ENCODE results near the gene RALGAPB.
"Not testable (repeated sequence)": the region's sequence is repeated elsewhere in the genome, so short reads cannot be mapped to it uniquely, and the experiment has no call there.

RALGAPB gene

DNA sequence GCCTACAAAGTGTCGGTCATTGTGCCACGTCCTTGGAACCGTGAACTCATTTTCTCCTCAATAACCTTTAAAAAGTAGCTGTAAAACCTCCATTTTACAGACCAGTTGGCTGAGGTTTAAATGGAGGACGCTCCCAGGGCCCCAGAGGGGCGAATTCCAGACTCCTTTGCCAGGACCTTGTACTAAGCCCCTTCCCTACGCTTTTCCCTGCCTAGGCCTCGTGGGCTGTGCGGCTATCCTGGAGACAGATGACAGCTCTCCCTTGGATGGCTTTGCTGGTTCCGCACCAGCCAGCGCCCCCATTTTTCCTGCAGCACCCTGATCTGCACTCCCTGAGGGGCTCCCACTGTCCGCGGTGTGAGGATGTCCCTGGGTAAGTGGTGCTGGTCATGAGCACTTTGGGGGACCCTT is 25.4 kb upstream of the RALGAPB start:
- DNase-seq, result no peak

DNA sequence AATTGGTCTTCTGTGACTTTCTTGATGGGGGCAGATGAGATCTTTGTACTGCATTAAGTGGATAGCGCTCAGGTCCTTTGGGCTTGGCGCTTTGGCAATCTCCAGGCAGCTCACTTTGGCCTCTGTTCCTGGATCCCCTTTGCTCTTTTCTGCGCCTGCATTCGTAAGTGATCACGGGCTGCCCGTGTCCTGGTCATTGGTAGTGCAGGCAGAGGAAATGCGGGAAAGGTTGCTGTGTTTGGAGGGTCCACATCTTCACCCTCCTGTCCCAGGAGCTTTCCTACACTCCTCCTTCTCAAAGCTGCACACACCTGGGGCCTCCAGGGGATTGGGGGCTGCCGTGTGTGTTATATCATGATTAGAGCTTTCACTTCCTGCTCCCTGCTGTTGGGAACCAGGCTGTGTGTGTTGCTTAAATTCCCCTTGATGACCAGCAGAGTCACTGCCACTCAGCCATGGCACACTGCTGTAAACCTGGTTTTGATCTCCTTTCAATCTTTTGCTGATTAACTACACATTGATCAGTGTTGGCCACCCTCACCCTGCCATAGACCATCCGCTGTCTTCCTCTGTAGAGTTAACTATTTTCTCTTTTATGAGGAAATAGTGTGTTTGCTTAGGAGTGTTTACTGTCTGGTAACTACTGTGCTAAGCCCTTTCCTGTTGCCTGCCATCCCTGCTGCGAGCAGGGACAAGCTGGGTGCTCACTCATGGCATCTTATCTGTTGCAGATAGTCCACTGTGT is 24.5 kb upstream of the RALGAPB start:
- peak; percentile 26 to 35 for DNase-seq

DNA sequence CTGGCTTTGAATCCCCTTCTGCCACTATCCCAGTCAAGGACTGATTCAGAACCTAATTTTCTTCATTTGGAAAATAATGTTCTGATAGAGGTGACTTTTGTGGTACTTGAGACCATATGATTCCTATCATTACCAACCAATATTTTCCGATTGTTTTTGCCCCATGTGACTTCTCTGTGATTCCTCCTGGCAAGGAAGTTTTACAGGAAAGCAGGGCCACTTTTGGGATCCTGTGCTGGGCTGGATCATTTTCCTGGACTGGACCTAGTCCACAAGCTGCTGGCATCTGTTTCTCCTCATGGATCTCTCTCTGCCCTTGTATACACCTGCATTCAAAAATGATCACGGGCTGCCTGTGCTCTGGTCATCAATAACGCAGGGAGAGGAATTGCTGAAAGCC is 23.6 kb upstream of the RALGAPB start:
- DNase-seq, result no peak

DNA sequence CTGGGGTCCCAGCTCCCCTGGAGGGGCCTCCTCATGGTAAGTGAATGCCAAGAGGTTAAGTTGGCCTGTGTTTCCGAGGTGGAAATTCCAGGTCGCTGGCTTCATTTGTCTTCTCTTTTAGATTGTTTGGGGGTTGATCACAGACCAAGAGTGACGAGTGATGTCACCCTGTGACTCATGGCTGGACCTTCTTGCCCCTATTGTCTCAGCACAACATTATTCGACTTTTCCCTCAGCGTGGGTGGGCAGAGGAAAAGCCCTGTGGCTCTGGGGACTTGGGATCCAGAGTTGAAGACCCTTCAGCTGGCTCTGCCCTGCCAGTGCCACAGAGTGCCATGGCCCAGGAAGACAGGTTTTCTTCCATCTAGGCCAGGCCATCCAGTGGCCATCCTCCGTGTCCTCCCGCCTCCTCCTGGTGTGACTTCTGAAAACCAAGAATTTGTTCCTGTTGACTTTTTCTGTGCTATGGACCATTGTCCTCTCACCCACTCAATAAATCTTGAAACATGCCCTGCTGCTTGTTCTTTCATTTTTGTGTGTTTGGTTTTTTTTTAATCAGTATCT is 22.1 kb upstream of the RALGAPB start:
- no peak for DNase-seq

DNA sequence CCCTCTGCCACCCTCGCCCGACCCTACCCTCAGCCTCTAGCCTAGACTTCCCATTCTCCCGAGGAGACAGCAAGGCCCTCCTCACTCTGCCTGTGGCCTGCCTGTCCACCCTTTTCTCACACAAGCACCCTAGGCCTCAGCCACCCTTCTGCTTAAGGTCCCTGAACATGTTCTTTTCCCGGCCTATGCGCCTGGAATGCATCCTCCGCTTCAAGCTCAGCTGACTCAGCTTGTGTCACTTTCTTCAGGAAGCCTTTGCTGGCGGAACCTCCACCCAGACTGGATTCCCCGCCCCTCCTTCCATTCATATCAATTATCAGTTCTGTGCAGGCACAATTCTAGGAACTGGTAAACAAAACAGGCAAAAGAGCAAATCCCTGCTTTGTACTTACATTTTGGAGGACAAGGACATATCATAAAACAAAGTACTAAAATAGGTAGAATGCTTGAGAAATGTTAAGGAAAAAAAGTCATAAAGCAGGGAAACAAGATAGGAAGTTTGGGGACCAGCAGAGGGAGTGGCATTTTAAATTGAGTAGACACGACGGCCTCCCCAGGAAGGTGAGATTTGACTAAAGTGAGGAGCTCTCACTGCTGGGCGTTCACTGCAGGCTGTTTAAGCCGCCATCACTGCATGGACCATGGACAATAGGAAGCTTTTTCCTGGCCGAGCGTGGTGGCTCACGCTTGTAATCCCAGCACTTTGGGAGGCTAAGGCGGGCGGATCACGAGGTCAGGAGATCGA is 19.6 kb upstream of the RALGAPB start:
- DNase-seq, result no peak

DNA sequence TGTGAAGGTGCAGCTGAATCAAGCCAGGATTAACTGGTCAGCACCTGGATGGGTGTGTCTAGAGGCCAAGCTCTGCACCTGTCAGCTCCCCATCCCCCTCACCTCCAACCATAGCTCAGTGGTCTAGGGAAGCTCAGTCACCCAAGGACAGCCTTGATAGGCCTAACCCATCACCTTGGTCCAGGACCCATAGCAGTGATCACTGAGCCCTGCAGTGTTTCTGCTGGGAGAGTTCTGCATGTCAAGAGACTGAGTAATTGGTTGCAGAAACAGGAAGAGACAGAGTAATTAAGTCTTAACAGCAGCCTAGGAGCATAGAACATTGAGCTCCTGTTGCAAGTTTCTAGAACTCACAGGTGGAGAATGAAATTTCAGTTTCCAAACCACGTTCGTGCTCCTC is 18.7 kb upstream of the RALGAPB start:
- DNase-seq, result no peak

DNA sequence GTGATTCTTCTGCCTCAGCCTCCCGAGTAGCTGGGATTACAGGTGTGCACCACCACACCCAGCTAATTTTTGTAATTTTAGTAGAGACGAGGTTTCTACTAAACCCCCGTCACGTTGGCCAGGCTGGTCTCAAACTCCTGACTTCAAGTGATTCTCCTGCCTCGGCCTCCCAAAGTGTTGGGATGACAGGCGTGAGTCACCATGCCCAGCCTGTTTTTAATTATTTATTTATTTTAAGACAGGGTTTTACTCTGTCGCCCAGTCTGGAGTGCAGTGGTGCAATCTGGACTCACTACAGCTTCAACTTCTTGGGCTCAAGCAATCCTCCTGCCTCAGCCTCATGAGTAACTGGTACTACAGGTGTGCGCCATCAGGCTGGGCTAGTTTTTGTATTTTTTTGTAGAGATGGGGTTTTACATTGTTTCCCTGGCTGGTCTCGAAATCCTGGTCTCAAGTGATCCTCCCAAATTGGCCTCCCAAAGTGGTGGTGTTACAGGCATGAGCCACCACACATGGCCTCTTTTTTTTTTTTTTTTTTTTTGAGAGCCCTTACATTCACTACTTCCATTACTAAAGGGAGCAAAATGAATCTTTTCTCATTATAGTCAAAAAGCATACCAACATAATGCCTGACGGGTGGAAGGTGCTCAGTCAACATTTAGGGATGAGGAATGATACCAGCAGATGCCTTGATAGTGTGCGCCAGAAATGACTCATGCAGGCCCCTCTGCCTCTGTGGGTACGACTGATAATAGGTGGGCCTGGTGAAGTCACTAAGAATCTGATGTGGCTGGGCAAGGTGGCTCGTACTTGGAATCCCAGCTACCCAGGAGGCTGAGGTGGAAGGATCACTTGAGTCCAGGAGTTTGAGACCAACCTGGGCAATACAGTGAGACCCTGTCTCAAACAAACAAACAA is 17.8 kb upstream of the RALGAPB start:
- no peak for DNase-seq

DNA sequence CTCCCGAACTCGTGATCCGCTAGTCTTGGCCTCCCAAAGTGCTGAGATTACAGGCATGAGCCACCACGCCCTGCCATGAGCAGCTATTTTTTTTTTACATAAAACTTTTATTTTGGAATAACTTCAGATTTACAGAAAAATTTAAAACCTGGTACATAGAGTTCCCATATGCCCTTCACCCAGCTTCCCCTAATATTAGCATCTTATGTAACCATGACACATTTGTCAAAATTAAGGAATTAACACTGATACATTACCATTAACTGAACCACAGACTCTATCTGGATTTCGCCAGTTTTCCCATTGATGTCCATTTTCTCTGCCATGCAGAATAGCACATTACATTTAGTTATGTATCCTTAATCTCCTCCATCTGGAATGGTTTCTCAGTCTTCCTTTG is 14.3 kb upstream of the RALGAPB start:
- no peak for DNase-seq

DNA sequence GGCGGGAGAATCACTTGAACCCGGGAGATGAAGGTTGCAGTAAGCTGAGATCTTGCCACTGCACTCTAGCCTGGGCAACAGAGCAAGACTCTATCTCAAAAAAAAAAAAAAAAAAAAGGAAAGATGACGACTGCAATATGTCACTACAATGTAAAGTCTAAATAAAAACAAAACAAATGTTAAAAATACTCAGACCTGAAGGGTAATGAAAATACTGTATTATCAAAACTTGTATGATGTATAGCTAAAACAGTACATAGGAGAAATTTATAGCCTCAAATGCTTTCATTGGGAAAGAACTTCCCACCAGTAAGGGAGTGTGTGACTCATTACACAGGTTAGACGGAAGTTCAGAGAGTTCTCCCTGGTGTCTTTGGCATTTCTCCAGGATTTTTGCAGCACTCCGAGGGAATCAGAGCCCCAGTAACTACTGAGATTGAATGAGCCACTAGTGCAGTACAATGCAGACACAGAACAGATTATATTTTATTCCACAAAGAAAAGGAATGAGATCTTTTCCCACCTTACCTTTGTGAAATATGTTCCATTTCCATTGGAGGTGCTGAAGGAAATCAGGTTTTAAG is 12.5 kb upstream of the RALGAPB start:
- peak; percentile 28 to 29 for DNase-seq

DNA sequence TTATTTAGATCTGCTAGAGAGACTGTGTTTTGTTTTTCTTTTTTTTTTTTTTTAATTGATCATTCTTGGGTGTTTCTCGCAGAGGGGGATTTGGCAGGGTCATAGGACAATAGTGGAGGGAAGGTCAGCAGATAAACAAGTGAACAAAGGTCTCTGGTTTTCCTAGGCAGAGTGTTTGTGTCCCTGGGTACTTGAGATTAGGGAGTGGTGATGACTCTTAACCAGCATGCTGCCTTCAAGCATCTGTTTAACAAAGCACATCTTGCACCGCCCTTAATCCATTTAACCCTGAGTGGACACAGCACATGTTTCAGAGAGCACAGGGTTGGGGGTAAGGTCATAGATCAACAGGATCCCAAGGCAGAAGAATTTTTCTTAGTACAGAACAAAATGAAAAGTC is 12.0 kb upstream of the RALGAPB start:
- not testable (repeated sequence) for DNase-seq

DNA sequence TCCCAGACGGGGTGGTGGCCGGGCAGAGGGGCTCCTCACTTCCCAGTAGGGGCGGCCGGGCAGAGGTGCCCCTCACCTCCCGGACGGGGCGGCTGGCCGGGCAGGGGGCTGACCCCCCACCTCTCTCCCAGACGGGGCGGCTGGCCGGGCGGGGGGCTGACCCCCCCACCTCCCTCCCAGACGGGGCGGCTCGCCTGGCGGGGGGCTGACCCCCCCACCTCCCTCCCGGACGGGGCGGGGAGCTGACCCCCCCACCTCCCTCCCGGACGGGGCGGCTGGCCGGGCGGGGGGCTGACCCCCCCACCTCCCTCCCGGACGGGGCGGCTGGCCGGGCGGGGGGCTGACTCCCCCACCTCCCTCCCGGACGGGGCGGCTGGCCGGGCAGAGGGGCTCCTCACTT is 11.5 kb upstream of the RALGAPB start:
- DNase-seq, result not testable (repeated sequence)

DNA sequence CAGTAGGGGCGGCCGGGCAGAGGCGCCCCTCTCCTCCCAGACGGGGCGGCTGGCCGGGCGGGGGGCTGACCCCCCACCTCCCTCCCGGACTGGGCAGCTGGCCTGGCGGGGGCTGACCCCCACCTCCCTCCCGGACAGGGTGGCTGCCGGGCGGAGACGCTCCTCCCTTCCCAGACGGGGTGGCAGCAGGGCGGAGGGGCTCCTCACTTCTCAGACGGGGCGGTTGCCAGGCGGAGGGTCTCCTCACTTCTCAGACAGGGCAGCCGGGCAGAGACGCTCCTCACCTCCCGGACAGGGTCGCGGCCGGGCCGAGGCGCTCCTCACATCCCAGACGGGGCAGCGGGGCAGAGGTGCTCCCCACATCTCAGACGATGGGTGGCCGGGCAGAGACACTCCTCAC is 11.1 kb upstream of the RALGAPB start:
- not testable (repeated sequence) for DNase-seq

DNA sequence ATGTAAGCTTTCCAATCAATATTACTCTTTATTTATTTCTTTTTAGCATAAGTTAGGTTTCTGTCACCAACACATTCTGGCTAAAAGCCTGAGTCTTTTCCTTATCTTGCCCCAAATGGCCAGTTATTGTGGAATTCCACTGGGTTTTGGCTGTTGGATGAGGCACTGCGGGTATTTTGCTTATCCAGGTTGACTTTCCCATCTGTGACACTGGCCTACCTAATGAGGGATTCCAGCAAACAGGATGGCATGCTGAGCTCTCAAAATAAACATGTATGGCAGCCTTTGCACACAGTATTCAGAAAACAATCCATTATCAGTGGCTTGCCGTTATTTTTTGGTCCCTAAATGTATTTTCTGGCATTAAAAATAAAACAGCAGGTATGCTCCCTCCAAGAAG is 6.5 kb upstream of the RALGAPB start:
- no peak for DNase-seq

DNA sequence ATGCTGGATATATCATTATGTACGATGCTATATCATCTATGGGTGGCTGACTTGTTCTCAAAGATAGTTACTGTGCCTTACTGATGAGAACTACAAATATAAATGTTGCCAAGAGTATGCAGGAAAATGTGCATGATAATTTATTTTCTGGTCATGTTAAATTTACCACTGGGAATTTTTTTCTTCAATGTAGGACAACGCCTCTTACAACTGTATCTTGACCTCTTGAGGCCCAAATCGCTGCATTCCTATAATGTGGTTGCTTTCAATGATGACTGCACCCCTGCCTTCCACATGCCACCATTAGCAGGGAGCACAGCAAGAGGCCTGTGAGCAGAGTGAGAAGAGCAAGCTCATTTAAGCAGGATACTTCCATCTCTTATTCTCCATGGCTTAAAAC is 5.7 kb upstream of the RALGAPB start:
- no peak for DNase-seq

DNA sequence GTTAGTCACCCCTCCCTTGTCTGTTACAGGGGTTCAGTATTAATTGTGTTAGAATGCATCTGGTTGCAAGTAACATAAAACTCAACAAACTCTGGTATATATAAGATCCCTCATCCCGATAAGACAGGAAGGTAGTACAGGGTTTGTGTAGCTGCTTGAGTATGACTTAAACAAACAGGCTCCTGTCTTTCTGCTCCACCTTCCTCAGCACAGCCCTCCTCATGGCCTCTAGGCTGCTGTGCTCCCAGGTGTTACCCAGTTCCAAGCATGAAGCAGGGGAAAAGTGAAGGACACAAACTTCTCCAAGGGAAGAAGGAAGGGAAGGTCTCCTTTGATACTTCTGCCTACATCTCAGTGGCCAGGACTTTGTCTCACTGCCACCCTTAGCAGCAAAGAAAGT is 1.4 kb upstream of the RALGAPB start:
- DNase-seq, result no peak

DNA sequence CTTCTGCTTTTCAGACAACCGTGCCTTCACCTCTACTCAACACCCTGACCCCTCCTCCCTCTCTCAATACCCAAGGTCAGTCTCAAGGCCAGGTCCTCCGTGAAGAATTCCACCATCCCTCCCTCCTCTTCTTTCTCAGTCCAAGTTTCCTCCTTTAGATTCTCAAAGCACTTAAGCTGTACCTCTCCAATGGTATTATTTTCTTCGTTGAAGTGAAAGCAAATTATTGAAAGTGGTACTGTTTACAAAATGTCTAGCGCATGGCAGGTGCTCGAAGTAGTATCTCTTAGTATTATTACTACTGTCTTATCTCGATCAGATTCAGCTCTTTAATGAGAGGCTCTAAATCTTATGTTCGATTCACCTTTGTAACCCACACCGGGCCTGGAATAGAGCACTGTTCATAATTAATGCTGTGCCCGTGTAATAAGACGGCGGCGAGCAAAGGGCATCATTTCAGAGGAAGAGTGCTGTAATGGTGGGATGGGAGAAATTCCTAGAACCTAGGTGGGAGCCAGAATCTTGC is 593 bp upstream of the RALGAPB start:
- DNase-seq, result no peak

DNA sequence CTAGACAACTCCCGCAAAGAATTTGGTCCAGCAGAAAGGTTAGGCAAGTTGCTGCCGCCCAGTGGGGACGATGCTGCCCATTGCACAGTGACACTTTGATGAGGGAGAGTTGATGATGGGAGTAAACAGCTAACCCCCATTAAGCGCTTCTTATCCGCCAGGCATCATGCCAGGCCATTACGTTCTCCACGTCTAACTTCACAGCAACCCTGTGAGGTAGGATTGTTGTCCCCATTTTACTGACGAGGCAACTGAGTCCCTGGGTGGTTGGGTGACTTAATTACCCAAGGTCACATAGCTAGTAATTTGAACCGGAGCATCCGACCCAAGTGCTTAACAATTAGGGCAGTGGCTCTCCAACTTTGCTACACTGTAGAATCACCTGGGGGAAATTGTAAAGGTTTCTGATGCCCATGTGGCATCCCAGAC is 738 bp downstream of the RALGAPB start:
- no peak for DNase-seq

DNA sequence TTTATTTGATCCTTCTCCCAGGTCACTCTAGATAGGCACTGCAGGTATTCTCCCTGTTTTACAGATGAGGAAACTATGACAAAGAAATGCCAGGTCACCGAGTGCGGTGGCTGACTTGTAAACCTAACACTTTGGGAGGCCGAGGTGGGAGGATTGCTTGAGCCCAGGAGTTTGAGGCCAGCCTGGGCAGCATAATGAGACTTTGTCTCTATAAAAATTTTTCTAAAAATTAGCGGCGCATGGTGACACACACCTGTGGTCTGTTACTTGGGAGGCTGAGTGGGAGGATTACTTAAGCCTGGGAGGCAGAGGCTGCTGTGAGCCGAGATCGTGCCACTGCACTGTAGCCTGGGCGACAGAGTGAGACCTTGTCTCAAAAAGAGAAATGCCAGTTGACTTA is 5.1 kb downstream of the RALGAPB start:
- no peak for DNase-seq

DNA sequence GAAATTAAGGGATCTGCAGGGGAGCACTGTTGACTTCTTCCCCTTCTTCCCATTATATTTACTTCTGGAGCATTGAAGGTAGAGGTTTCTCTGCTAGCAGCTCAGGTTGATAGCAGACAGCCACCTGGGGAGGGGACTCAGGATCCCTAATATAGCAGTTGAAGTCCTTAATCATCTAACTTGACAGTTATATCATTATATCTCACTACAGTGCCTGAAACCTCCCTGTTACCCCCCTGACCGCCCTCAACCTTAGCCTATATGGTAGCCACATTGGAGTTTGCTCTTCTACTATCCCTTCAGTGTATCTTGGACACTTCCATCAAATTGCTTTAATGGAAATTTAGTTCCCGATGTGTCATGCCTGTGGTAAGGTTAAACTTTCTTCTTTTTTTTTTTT is 7.0 kb downstream of the RALGAPB start:
- DNase-seq, result no peak

DNA sequence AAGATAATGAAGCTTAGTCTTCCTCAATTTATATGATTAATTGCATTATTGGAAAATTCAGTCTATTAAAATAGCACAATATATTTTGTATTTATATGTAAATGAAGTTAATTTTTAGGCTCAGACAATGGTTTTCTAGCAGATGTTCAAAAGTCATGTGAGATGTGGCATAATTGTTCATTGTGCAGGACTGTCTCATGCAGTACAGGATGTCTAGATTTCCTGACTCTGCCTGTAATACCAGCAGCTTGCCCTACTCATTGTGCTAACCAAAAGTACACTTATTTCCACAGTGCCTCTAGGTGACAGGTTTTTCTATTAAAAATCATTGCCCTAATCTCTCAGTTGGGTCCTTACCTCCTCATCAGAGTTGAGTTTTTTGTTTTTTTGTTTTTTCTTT is 12.4 kb downstream of the RALGAPB start:
- DNase-seq, result no peak

DNA sequence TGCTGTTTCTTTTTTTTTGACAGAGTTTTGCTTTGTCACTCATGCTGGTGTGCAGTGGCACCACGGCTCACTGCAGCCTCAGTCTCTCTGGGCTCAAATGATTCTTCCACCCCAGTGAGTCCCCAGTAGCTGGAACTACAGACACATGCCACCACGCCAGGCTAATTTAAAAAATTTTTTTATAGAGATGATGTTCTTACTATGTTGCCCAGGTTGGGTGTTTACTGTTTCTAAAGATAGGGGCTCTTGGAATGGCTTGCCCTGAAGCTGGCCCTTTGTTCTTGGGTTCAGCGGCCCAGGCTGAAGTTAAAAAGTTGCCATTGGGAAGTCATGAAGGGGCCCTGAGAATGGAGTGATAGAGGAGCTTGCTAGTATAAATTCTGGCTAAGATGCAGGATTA is 16.5 kb downstream of the RALGAPB start:
- no peak for DNase-seq

DNA sequence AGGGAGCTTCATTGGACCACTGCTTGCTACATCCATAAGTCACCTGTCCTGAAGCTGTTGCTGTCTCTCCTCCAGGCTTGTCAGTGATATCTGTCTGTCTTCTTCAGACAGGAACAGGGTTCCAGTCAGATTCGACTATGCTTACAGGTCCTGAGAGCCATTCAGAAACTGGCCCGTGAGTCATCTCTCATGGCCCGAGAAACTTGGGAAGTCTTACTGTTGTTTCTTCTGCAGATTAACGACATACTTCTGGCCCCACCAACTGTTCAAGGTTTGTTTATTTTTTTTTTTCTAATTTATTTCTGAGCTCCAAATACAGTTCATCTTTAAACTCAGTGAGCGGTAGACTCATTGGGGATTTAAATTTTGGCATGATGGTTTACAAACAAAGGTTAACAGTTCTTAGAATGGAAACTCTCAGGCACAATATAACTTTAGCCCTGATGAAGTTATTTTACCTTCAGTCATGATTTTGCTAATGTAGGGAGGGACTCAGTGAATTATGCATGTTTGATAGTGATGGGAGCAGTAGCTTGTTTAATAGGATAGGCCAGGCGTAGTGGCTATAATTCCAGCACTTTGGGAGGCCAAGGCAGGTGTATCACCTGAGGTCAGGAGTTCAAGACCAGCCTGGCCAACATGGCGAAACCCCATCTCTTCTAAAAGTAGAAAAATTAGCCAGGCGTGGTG is 24.7 kb downstream of the RALGAPB start:
- no peak for DNase-seq
